HG03571 (cell line): ENCODE results near the gene NT5C1A.

Source experiments
- ATAC-seq: cut with Tn5 transposase; IDR thresholded peaks from one replicate; pipeline ENCODE4 v1.9.1; 2021; ENCODE audit not compliant: unreplicated experiment

Gene NT5C1A

DNA sequence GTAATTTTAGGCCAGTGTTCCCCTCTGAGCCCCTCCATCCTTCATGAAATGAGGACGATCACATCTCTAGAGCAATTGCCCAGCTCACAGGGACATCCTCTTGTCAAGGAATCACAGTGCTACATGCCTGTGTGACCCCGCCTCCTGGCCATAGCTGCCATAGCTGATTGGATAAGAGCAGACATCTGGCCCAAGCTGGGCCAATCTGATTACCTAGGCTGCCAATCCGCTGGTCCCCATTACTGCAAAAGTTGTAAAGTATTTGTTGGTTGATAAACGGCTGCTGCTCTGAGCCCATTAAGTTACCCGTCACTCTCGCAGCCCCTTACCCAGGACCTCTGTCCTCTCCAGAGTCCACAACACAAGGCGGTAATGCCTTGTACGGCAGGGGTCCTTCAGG is 8.3 kb downstream of the NT5C1A start:
- ATAC-seq: no peak

GRCh38 chr1:39662861-39663260 is 9.0 kb downstream of the NT5C1A start:
- no peak for ATAC-seq

DNA sequence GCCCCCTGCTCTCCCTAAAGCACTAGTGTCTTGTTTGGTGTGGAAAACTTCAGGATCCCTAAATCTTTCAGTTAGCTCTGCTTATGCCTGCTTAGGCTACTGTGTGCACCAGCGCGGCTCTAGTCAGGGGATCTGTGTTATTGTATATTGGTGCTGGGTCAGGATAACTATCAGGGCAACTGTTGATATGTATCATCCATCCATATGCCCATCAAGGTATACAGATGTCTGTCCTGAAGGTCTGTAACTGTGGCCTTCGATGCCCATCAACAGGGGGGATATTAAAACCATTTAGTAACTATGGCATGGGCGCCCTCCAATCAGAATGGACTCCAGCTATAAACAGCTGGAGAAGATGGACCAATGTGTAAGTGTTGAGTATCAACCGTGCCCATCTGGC is 12.4 kb downstream of the NT5C1A start:
- ATAC-seq: no peak

GRCh38 chr1:39659110-39659509 is 12.8 kb downstream of the NT5C1A start:
- ATAC-seq: no peak

DNA sequence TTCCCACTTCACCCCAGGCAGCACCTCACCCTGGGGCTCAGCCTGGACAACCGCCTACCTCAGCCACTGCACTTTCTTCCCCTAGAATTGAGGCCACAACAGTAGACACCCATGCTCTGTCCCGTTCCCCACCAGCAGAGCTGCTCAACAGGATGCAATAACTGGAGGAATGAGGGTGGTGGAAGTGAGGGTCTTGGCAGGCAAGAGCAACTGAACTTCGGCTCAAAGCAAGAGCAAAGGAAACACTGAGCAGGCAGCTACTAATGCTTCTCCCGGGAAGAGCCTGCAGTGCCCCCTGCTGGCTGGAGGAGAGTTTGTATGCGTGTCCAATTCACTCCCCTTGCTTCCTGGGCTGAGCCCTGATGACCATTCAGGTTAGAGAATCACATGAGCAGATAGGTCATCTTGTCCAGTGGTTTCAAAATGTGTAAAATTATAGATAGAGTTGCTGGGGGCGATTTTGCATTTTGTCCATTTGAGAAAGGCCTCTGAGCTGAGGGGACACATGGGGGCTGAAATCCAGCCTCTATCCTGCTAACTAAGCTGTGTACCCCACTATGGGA is 13.9 kb downstream of the NT5C1A start:
- ATAC-seq: no peak

DNA sequence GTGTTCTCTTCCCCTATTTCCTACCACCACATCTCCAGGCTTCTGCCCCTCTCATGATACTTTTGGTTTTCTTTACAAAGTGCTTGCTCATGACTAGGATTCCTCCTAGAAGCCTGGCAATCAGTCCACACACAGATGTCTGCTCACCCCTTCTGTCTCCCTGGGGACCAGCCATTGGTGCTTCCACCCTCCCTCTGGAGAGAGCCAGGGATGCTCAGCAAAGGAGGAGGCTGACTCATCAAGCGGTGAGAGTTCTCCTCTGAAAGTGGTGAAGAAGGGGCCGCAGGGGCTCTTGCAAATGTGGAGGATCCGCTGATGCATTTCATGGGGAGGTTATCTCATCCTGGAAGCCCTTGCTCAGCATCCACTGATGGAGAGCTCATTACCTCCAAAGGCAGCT is 14.5 kb downstream of the NT5C1A start:
- ATAC-seq: no peak

GRCh38 chr1:39656391-39656790 is 15.5 kb downstream of the NT5C1A start:
- ATAC-seq: no peak

DNA sequence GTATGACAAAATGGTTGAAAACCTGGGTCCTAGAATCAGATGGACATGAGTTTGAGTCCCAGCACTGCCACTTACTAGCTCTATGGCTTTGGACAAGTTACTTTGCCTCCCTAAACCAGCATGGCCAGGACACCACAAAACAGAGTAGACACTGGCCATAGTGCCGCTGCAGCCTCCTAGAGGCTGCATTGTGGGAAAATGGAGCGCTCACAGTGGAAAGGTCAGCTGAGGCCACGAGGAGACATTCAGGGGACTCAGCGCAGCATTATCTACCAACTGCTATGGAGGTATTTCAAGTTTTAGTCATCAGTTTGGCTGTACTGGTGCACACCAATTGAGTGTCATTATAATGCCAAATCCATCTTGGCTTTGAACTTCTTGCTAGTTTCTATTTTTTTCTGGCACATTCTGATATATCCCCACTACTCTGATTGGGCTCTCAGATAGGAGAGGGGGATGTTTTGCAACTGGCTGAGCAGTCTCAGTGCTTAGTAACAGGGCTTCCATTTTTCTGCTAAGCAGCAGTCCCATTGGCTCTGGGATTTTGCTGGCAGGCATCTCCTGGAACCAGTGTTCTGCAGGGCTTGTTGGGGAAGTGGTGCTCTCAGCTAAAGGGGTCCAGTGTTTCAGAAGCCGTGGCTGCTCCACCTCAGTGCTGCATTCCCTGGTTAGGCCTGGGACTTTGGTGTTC is 16.2 kb downstream of the NT5C1A start:
- no peak for ATAC-seq

DNA sequence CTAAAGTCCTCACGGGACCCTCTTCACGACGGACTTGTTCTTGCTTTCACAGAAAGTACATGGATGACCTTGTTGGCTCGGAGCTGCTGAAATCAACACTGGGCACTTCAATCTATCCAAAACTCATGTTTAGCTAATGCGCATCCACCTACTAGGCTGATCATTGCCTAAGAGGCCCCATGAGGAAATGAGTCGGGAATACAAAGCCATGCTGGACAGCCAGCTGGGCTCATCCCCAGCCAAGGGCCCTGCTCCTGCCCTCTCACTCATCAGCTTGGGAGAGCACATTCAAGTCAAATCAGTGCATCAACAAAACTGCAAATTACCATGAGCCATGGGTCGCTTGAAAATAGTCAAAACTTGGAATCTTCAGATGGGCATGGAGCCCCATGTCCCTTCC is 17.6 kb downstream of the NT5C1A start:
- no peak for ATAC-seq

DNA sequence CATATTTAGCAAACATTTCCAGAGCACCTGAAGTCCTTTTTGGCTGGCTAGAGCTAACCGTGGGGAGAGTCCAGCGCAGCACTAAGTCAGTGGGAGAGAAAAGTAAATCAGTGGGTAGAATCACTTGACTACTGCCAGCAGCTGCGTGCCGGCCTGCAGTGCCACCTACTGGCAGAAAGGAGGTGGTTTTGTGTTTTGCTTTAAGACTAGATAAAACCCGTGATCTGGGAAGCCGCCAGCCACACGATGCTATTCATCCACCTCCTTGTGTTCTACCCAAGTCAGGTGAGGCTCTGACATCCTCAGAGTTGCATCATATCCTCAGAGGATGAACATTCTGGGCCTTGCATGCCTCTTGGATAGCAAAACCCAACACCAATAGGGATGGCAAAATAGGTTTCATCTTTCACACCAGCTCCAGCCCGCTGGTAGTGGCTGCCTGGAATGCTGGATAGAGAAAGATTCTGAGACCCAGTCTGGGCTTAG is 18.3 kb downstream of the NT5C1A start:
- ATAC-seq: no peak

- ATAC-seq: no peak
Observed at GRCh38 chr1:39652554-39652953, 19.4 kb downstream of the NT5C1A start.

DNA sequence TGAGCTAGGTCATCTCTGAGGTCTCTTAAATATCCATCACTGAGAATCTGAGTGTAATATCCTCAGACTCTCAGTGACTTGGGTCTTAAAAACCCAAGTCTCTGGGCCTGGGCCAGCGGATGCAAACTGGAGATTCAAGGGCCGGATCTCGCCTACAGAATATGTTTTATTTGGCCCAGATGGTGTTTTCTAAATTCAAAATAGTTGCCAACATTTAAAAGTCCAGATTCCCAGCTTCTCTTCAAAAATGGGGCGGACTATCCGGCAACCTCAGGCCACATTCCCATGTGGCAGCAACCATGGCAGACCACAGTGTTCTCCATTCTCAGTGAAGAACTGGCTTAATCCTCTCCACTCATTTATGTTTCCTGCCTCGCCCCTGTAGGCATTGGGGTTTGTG is 19.8 kb downstream of the NT5C1A start:
- no peak for ATAC-seq

DNA sequence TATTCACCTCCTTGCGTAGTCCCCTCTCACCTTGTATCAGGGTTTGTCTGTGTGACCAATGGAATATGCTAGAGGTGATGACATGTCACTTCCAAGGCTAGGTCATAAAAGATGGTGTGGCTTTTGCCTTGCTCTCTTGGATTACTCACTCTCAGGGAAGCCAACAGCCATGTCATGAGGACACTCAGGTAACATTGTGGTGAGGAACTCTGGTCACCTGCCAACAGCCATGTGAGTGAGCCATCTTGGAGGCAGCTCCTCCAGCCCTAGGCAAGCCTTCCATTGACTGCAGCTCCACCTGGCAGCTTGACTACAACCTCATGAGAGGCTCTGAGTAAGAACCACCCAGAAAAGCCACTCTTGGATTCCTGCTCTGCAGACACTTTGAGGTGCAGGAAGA is 21.5 kb downstream of the NT5C1A start:
- ATAC-seq: no peak

DNA sequence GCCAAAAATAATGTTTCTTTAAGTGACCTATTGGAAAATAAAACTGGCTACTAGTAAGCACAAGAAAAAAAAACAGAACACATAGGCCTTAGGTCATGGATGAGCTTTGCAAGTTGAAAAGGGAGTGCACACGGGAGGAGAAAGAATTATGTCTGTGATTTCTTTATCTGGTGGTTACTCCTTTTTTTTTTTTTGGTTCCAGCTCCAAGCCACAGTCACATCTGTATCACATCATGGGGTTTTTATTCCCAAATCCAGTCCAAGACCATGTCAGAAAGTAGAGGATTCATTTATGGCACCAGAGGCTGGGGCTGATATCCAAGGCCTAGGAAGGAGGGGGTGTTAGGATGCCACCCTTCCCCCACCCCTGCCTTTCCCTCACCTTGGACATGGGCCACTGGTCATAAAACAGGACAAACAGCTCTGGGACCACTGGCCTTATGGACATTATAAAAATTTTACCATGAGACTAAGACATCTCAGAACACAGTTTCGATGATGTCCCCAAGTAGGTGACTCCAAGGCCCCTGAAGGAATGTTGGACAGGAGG is 22.2 kb downstream of the NT5C1A start:
- no peak for ATAC-seq

DNA sequence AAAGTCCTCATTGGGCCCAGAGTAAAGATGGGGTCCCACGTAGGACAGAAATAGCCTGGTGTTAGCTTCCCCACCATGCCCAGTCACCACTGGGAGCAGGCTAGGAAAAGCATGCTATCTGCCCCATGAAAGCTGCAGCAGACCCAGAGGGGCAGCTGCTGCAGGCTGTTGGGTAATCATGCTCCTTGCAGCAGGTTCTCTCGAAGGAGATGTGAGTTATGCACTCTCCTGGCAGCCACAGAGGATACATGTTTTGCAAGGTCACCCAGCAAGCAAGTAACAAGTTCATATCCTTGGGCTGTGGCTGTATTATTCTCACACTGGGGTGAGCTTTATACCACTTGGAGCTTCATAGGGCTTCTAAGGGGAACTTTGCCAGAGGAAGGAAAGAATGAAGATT is 23.4 kb downstream of the NT5C1A start:
- no peak for ATAC-seq

DNA sequence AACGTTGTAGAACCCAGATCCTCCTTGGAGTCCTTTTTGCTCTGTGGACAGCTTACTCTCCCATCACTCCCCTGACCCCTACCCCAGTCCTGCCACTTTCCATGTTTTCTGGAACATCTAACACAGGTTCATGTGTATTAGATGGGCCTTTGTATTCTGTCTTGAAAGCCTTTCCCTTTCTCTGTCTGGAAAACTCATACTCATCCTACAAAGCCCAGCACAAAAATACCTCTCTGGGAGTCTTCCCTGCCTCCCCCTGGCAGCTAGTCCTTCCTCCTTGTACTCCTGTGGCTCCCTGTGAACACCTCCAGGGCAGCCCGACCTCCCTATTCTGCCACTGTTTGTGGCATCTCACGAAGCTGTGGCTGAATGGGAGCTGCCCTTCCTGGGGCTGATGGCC is 24.7 kb downstream of the NT5C1A start:
- no peak for ATAC-seq

DNA sequence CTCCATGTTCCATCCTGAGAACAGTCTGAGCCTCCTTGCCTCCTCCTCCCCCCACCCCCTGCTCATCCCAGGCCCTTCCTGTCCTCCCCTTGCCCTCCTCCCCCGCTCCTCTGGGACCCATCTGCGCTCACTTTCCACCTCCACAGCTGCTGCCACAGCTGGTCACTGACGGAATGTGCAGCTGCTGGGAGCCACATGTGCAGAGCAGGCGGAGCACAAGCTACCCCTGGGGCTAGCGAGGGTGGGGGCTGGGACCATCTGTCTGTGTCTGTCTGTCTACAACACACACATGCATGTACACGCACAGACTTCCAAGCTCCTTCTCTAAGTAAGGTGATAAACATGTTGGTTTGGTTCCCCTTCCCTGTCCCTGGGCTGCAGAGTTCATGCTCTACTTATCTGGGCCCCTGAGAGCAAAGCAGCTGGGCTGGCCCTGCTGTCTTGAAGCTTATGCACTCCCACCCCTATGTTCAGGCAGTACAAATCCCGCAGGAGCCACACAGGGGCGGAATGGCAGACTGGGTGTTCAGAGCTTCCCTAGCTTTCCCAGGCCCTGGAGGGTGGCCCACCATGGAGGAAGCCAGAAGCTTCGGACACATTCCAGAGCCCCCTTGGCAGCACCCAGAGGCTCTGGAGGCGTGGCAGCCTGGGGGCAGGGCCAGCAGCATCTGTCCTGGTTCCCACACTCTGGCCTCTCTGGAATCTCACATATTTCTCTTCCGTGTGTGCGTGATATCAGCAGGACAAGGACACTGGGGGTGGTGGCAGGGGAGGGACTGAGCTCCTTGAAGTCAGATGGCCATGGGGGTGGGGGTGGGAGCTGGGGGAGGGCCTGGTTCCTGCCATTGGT is 25.4 kb downstream of the NT5C1A start:
- ATAC-seq: no peak

DNA sequence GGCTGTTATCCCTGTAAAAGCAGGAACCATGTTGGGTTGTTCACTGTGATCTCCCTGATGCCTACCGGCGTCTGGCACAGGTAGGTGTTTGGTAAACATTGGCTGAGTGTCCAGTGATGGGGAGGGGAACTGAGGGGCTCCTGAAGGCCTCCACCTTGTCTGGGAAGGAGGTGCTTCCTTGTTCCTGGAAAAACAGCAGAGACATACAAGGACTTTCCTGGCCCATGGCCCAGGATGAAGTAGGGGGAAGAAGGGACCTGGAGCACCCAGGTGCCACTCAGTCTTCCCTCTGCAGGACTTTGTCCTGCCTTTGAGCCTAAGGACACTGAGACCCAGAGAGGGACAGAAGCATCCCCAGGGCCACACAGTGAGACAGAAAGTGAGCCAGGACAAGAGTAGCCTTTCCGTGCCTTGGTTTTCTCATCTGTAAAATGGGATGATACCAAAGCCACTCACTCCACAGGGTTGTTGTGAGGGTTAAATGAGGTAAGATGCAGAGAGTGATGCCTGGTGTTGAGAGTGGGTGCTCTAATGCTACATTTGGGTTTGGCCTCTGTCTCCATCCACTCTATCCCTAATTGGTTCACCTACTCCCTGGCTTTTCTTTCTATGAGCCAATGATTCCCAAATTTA is 26.4 kb downstream of the NT5C1A start:
- no peak for ATAC-seq

DNA sequence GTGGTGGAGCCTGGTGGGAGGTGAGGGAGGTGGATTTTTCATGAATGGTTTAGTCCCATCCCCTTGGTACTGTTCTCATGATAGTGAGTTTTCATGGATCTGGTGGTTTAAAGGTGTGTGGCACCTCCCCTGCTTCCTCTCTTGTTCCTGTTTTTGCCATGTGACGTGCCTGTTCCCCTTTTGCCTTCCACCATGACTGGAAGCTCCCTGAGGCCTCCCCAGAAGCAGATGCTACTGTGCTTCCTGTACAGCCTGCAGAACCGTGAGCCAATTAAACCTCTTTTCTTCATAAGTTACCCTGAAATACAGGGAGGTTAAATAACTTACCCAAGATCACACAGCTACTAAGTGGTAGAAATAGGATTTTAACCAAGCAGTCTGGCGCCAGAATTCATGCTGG is 28.2 kb downstream of the NT5C1A start:
- no peak for ATAC-seq

DNA sequence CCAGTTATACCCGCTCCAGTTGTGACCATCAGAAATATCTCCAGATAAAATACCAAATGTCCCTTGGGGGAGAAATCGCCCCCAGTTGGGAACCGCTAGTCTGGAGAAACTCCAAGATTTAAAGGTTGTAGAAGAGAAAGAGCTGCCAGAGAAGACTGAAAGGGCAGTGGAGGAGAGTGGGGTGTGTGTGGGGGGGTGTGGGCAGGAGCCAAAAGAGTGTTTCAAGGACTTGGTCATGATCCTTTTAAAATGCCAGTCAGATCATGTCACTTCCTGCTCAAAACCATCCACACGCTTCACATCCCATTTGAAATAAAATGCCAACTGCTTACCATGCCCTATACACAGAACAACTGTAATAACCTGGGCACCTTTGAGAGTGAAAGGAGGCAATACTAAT is 29.1 kb downstream of the NT5C1A start:
- no peak for ATAC-seq

DNA sequence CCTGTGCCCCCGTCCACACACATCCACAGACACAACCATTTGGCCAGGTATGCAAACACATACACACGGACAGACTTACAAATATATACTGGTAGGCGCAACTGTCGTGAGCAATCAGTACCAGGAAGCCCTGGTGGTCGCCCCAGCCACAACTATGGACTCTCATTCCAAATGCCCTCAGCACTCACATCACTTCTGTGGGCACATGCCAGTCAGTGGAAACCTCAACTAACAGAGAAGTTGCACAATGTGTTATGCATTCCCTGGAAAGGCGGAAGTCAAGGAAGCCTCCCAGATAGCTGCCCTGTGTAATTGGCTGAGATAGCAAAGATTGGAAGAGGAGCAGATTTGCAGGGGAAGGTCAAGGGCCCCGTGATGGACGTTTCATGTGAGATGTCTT is 31.0 kb downstream of the NT5C1A start:
- ATAC-seq: no peak
